ENCODE results near the gene AGAP5.

- no peak for TF ChIP-seq CTCF (IDR thresholded peaks at IDR 0.05)
- no peak for TF ChIP-seq EZH2 (IDR thresholded peaks at IDR 0.05; ENCODE audit: borderline replicate concordance, insufficient read depth, low read depth, low read length, poor library complexity, severe bottlenecking)
These were observed 47.9 kb downstream of the AGAP5 start for GRCh38 chr10:73649876-73650536.

Data from B cell (primary cell).